Body of pancreas (tissue), 4 donors: Measurements from ENCODE around the gene LDLRAD4.

ENCODE experiments used
- POLR2A ChIP-seq, 3 donors: fragments of 450-650 bp; IDR thresholded peaks; one replicate each; pipeline ENCODE4 v1.6.1; 2016; ENCODE audit warnings: antibody characterized with exemption in 3 of 3, mild to moderate bottlenecking in 2 of 3
- TF ChIP-seq, protein P1 (sequence below), 7 experiments: fragments of 450-650 bp in 4 of 7; fragments of 200-600 bp in 3 of 7; sonication (generic) in 3 of 7; IDR thresholded peaks; one replicate each; pipeline ENCODE4 v1.5.1; 2016 to 2019; ENCODE audit warnings: antibody characterized with exemption in 7 of 7

DNA sequence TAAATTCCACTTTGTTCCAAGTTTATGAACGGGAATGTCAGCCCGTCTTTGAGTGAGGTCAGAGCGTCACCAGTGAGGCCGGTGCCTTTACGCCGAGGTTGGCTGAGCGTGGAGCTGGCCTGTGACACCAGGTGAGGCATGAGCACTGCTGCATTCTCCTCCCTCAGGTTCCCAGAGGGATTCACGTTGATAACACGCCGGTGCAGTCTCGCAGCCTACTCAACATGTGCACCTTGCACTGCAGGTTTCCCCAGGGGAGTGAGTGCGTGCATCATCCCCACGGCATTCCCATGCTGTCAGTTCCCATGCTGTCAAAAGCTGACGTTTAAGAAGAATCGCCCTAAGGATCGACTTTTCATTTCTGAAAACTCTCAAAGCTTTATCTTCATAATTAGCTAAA lies 213.3 kb downstream of the LDLRAD4 start:
- TF ChIP-seq, protein P1, sequence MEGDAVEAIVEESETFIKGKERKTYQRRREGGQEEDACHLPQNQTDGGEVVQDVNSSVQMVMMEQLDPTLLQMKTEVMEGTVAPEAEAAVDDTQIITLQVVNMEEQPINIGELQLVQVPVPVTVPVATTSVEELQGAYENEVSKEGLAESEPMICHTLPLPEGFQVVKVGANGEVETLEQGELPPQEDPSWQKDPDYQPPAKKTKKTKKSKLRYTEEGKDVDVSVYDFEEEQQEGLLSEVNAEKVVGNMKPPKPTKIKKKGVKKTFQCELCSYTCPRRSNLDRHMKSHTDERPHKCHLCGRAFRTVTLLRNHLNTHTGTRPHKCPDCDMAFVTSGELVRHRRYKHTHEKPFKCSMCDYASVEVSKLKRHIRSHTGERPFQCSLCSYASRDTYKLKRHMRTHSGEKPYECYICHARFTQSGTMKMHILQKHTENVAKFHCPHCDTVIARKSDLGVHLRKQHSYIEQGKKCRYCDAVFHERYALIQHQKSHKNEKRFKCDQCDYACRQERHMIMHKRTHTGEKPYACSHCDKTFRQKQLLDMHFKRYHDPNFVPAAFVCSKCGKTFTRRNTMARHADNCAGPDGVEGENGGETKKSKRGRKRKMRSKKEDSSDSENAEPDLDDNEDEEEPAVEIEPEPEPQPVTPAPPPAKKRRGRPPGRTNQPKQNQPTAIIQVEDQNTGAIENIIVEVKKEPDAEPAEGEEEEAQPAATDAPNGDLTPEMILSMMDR (IDR thresholded peaks at IDR 0.05), result no peak
- TF ChIP-seq POLR2A (IDR thresholded peaks at IDR 0.05), result no peak
